GM21447 (cell line): Measurements from ENCODE around the gene LONP1.

ENCODE experiments used
- ATAC-seq: cut with Tn5 transposase; IDR thresholded peaks from one replicate; pipeline ENCODE4 v1.9.1; 2021; ENCODE audit not compliant: unreplicated experiment

Gene LONP1

GRCh38 chr19:5655412-5655811 lies 64.5 kb downstream of the LONP1 start:
- no peak for ATAC-seq

DNA sequence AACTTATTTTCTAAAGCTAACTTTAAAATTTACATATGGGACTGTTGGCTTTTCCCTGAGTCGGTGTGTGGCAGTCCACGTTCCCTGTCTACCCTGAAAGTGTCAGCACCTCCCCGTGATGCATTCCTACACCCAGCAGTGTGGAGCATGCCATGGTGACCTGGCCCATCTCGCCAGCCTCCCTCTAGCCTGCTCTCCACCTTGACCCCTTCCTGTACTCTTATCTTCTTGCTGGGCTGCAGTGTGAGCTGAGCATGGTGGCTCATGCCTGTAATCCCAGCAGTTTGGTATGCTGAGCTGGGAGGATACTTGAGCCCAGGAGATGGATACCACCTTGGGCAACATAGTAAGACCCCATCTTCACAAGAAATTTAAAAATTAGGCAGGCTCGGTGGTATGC lies 65.0 kb downstream of the LONP1 start:
- ATAC-seq, result no peak

DNA sequence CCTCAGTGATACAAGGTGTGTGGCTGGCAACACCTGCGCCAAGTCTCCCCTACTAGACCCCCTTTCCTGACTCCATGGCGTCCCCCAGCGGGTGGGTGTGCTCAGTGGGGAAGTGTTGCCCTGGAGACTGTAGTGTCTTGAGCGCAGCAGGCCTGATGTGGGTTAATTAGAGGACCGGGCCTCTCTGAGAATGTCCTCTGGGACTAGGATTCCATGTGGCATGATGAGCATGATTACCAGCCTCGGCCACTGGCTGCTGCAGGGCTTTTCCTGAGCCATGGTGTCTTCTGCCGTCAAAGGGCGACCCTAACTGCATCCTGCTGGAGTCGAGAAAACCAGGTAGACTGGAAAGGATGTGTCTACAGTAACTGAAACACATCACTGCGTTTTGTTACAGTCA lies 67.7 kb downstream of the LONP1 start:
- no peak for ATAC-seq

DNA sequence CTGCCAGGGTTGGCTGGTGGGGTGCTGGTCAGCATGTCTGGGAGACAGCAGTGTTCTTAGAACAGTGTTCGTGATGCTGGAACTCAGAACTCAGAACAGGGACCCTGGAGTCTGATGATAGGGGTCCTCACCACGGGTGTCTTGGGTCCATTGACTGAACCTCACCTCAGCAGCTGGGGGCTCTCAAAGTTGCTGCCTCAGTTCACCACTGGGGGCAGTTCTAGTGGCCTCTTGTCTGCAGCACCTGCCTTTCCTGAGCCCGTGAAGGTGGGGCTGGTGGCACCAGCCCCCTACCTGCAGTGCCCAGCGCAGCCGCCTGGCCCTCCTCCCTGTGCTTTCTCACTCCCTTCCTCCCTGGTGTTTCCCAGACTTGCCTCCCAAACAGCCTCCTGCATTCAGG lies 68.6 kb downstream of the LONP1 start:
- ATAC-seq, result no peak

DNA sequence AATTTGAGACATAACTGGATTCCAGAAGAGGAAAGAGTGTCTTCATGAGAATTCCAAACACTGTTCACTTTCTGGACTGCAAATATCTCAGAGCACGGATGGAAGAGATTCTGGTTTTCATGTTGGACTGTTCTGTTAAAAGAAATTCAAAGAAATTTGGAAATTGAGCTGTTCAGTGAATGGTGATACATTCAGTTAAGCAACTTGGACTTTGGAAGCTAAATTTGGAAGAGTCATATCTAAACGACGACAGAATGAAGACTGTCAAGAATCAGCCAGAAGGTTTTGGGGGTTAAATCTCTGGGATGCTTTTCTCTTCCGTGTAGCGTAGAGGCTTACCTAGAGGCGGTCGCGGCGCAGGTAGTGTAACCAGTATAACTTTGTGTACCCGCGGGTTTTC lies 71.5 kb downstream of the LONP1 start:
- no peak for ATAC-seq

DNA sequence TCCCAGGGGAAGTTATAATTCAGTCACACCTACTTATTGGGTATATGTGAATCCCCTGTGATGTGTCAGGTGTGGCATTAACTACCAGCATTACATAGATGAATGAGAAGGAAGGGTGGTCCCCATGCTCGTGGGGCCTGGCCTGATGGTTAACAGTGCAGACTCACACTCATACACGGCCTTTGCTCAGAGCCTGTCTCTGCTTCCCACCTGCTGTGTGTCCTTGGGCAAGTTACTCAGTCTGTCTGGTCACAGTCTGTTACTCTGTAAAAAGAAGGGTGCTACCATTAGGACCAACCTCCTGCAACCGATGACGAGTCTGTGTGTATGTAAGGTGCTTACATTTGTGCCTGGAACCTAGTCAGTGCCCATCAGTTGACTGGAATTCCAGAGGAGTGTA lies 73.2 kb downstream of the LONP1 start:
- ATAC-seq, result no peak

DNA sequence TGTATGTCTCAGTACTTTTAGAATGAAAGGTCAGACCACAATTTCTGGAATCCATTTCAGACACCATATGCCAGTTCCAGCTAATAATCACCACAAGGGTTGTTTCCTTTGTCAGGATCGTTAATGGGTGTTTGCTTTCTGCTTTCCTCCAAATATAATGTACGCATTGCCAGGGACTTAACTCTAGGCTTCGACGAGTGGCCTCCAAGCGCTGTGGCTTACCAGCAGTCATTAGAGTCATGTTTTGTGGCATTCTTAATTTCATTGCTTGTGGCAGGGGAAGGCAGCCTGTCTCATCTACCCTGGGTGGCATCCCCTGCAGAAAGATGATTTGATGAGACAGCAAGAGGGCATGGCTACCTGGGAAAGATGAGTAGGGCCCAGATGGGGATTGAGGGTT lies 74.5 kb downstream of the LONP1 start:
- ATAC-seq, result no peak

DNA sequence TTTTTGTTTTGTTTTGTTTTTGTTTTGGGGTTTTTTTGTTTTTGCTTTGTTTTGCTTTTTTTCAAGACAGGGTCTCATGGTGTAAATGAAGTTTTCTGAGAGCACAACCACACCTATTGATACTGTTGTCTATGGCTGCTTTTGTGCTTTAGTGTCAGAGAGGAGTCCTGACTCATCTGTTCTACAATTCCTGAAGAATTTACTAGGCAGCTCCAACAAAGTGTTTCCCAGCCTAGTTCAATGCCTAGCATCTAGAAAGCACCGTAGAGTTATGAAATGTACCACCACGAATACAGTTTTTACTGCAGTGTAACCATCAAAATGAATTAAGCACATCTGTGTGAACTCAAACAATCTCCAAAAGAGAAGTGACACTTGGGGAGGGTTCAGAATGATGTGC lies 75.9 kb downstream of the LONP1 start:
- ATAC-seq, result no peak

GRCh38 chr19:5643060-5643459 lies 76.9 kb downstream of the LONP1 start:
- ATAC-seq, result no peak

GRCh38 chr19:5642204-5642603 lies 77.7 kb downstream of the LONP1 start:
- no peak for ATAC-seq
